Left colon (tissue), 2 donors: ENCODE measurements around the gene MGAT5. TPM values are rescaled to one million over a fixed set of nuclear protein-coding genes. Genes with fewer than 3 reads are reported as not detected.

Source experiments
- ATAC-seq: fragments of 200-7000 bp; cut with Tn5 transposase; one replicate; pipeline ENCODE4 v1.9.1; 2020; ENCODE audit warnings: mild to moderate bottlenecking, moderate library complexity
- DNase-seq, 2 donors: peaks; one replicate each; pipeline ENCODE4 v3.0.0-alpha.2; 2020
- intact Hi-C, 2 donors: fragments of 100-400 bp; cut with DNase I in 1 of 2; cut with micrococcal nuclease in 1 of 2; formaldehyde crosslinking; loops; one replicate each; pipeline versions ENCODE4 v1.11.2 to v1.14.0; 2022; cut with DNase I, micrococcal nuclease
- total RNA-seq, 2 donors: library from RNA; stranded (reverse); fragmentation: NEBNext Ultra II Directional; extraction: Animal tissue kit (Norgen Biotek cat#: 25700); gene quantifications; one replicate each; pipeline ENCODE4 v1.2.1, GENCODE V29; 2021
- donor health status: DM: no; HTN: no; CAD: no.
- donor health status: DM: yes; HTN: yes; CAD: no.

Gene MGAT5
- total RNA-seq, 2 donors from 2014 or later: 62.1 to 93.6 TPM

- ATAC-seq (no peak), DNase-seq (no peak)
- intact Hi-C loops: no loop called here
Measured at GRCh38 chr2:134229540-134229939, 24.3 kb upstream of the MGAT5 start.

GRCh38 chr2:134230885-134231284 is 23.0 kb upstream of the MGAT5 start:
- no peak for ATAC-seq
- intact Hi-C loops: no loop called here
- DNase-seq: no peak

GRCh38 chr2:134231301-134231964 is 22.4 kb upstream of the MGAT5 start:
- intact Hi-C loops: no loop called here
- ATAC-seq: peak; percentile 25
- no peak for DNase-seq

- ATAC-seq: no peak
- intact Hi-C loops: no loop called here
- no peak for DNase-seq
Measured at GRCh38 chr2:134231965-134232340, 21.9 kb upstream of the MGAT5 start.

- DNase-seq (no peak), ATAC-seq (peak; percentile 52)
- intact Hi-C loops: no loop called here
Measured at GRCh38 chr2:134232461-134232860, 21.4 kb upstream of the MGAT5 start.

- intact Hi-C loops: no loop called here
- ATAC-seq: no peak
- DNase-seq: no peak
Measured at GRCh38 chr2:134232868-134233727, 20.8 kb upstream of the MGAT5 start.

- DNase-seq (no peak), ATAC-seq (no peak)
- intact Hi-C loops: no loop called here
Measured at GRCh38 chr2:134233728-134234136, 20.1 kb upstream of the MGAT5 start.

GRCh38 chr2:134234535-134234934 is 19.3 kb upstream of the MGAT5 start:
- ATAC-seq (peak; percentile 84), DNase-seq (no peak)
- intact Hi-C loops: no loop called here

GRCh38 chr2:134235510-134236144 is 18.2 kb upstream of the MGAT5 start:
- ATAC-seq (no peak), DNase-seq (no peak)
- intact Hi-C loops: no loop called here

- DNase-seq (no peak), ATAC-seq (peak; percentile 23)
- intact Hi-C loops: no loop called here
Measured at GRCh38 chr2:134238371-134238770, 15.5 kb upstream of the MGAT5 start.

GRCh38 chr2:134240061-134240460 is 13.8 kb upstream of the MGAT5 start:
- intact Hi-C loops: loop anchor here in 1 of 2 donors (10.0 kb wide), 1 partner anchor 175 kb away; no protein-coding TSS in a partner anchor
- DNase-seq (no peak), ATAC-seq (no peak)

GRCh38 chr2:134241911-134242310 is 12.0 kb upstream of the MGAT5 start:
- DNase-seq (no peak), ATAC-seq (peak; percentile 60)
- intact Hi-C loops: loop anchor here in 1 of 2 donors (10.0 kb wide), 1 partner anchor 173 kb away; no protein-coding TSS in a partner anchor

- peak; percentile 18 for ATAC-seq
- no peak for DNase-seq
- intact Hi-C loops: loop anchor here in 1 of 2 donors (10.0 kb wide), 1 partner anchor 172 kb away; no protein-coding TSS in a partner anchor
Measured at GRCh38 chr2:134243244-134243643, 10.6 kb upstream of the MGAT5 start.

GRCh38 chr2:134244086-134244485 is 9.8 kb upstream of the MGAT5 start:
- intact Hi-C loops: loop anchor here in 1 of 2 donors (10.0 kb wide), 1 partner anchor 171 kb away; no protein-coding TSS in a partner anchor
- peak; percentile 22 for ATAC-seq
- no peak for DNase-seq

- intact Hi-C loops: loop anchor here in 1 of 2 donors (10.0 kb wide), 1 partner anchor 170 kb away; no protein-coding TSS in a partner anchor
- ATAC-seq (no peak), DNase-seq (no peak)
Measured at GRCh38 chr2:134244587-134244986, 9.3 kb upstream of the MGAT5 start.

GRCh38 chr2:134245340-134245984 is 8.4 kb upstream of the MGAT5 start:
- intact Hi-C loops: loop anchor here in 1 of 2 donors (10.0 kb wide), 1 partner anchor 169 kb away; no protein-coding TSS in a partner anchor
- DNase-seq: peak; percentile 73 to 93
- peak; percentile 69 for ATAC-seq

GRCh38 chr2:134246154-134246874 is 7.6 kb upstream of the MGAT5 start:
- DNase-seq (no peak), ATAC-seq (no peak)
- intact Hi-C loops: loop anchor here in 1 of 2 donors (2.0 to 10.0 kb wide), 2 partner anchors 128 to 168 kb away; no protein-coding TSS in a partner anchor

- intact Hi-C loops: loop anchor here in 1 of 2 donors (2.0 to 10.0 kb wide), 2 partner anchors 129 to 167 kb away; no protein-coding TSS in a partner anchor
- ATAC-seq: no peak
- DNase-seq: no peak
Measured at GRCh38 chr2:134247679-134248078, 6.2 kb upstream of the MGAT5 start.
